ENCODE results near the gene DHPS. TPM values are rescaled to one million over a fixed set of nuclear protein-coding genes. Genes with fewer than 3 reads are reported as not detected.

Gene DHPS
- total and polyA plus RNA-seq, 10 donors = 55.1 to 158 (median 93.8) TPM

DNA sequence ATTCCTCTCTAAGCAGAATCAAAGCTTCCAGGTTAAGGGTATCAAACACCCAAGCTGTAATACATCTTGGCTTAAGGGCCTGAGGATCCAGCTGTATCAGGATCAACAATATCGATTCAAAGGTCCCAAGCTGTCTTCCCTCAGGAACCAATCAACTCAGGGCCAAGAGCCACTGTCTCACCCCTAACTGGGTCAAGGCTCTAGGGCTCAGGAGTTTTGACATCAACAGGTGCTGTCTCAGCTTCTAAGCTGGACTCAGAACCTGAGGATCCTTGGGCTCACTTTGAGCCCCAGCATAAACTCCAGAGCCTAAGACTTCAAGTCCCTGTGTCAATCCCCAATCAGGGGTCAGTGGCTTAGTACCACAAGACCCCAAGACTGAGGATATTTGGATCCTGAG, 13.8 kb upstream of the DHPS start:
- no peak for DNase-seq
- 83 to 96% (median 89%) methylated on average over 1 of the region's 1 CpG for WGBS, 5 donors
- TF ChIP-seq, protein P1, sequence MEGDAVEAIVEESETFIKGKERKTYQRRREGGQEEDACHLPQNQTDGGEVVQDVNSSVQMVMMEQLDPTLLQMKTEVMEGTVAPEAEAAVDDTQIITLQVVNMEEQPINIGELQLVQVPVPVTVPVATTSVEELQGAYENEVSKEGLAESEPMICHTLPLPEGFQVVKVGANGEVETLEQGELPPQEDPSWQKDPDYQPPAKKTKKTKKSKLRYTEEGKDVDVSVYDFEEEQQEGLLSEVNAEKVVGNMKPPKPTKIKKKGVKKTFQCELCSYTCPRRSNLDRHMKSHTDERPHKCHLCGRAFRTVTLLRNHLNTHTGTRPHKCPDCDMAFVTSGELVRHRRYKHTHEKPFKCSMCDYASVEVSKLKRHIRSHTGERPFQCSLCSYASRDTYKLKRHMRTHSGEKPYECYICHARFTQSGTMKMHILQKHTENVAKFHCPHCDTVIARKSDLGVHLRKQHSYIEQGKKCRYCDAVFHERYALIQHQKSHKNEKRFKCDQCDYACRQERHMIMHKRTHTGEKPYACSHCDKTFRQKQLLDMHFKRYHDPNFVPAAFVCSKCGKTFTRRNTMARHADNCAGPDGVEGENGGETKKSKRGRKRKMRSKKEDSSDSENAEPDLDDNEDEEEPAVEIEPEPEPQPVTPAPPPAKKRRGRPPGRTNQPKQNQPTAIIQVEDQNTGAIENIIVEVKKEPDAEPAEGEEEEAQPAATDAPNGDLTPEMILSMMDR (IDR thresholded peaks at IDR 0.05 in 8 of 11, conservative IDR thresholded peaks at IDR 0.05 in 3 of 11) = no peak
- no peak for TF ChIP-seq POLR2A (IDR thresholded peaks at IDR 0.05)
- no peak for TF ChIP-seq POLR2AphosphoS5 (IDR thresholded peaks at IDR 0.05)
- H3K36me3 ChIP-seq = peaks cover 0 to 21% (median 4%) of the 10 kb centered on the region in 6 donors
- no peaks in the 10 kb centered on the region for H3K27me3 ChIP-seq (replicated peaks in 1 of 7)
- no peaks in the 10 kb centered on the region for H3K9me3 ChIP-seq
- intact Hi-C loops (cut with DNase I; ENCODE audit: low total_unique reads) = no loop called here
- peak overlapping the region; percentile 87 to 100 (median 97) for H3K4me3 ChIP-seq
- H3K27ac ChIP-seq = no peak overlapping the region
- peaks cover 8 to 38% (median 22%) of the 10 kb centered on the region in 6 donors for H3K4me1 ChIP-seq

- Histone ChIP-seq H3K27me3 (replicated peaks in 1 of 7) (no peaks in the 10 kb centered on the region), H3K27ac (no peak overlapping the region), H3K4me3 (peak overlapping the region in 1 of 8 donors; percentile 100), H3K9me3 (no peaks in the 10 kb centered on the region), H3K4me1 (peaks cover 8 to 38% (median 22%) of the 10 kb centered on the region in 6 donors), H3K36me3 (peaks cover 0 to 16% (median under 1%) of the 10 kb centered on the region in 6 donors)
- DNase-seq = no peak
- intact Hi-C loops (cut with DNase I; ENCODE audit: low total_unique reads) = no loop called here
- TF ChIP-seq POLR2A (IDR thresholded peaks at IDR 0.05) (no peak), POLR2AphosphoS5 (IDR thresholded peaks at IDR 0.05) (no peak)
- TF ChIP-seq, protein P1 (IDR thresholded peaks at IDR 0.05 in 8 of 11, conservative IDR thresholded peaks at IDR 0.05 in 3 of 11) = no peak
- WGBS, 5 donors = 60 to 86% (median 72%) methylated on average over 1 to 2 of the region's 2 CpGs
Observed at GRCh38 chr19:12695096-12695495, 13.4 kb upstream of the DHPS start.

GRCh38 chr19:12694641-12695040, 13.0 kb upstream of the DHPS start:
- Histone ChIP-seq H3K27me3 (replicated peaks in 1 of 7) (no peaks in the 10 kb centered on the region), H3K4me1 (peaks cover 8 to 38% (median 22%) of the 10 kb centered on the region in 6 donors), H3K4me3 (no peak overlapping the region), H3K27ac (no peak overlapping the region), H3K36me3 (peaks cover 0 to 12% (median 0%) of the 10 kb centered on the region in 6 donors), H3K9me3 (no peaks in the 10 kb centered on the region)
- no peak for DNase-seq
- intact Hi-C loops (cut with DNase I; ENCODE audit: low total_unique reads) = no loop called here
- WGBS, 5 donors = 89 to 95% (median 92%) methylated on average over 14 to 16 of the region's 16 CpGs
- no peak for TF ChIP-seq POLR2A (IDR thresholded peaks at IDR 0.05)

DNA sequence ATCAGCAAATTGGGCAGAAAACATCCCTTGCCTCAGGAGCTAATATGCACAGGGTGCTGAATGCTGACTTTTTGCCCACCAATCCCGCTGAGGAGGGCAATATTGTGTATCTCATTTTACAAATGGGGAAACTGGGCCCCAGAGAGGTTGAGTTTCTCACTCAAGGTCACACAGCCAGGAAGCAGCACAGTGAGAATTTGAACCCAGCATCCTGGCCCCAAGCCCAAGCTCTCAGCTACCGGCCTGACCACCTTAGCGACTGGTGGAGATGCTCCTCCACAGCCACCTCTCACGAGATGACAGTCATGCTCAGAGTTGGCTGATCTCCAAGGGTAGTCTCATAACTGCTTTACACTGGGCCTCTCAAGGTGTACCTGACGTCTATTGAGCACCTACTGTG, 11.3 kb upstream of the DHPS start:
- H3K27ac ChIP-seq = no peak overlapping the region
- DNase-seq = no peak
- H3K27me3 ChIP-seq (replicated peaks in 1 of 7) = no peaks in the 10 kb centered on the region
- H3K9me3 ChIP-seq = no peaks in the 10 kb centered on the region
- intact Hi-C loops (cut with DNase I; ENCODE audit: low total_unique reads) = no loop called here
- peaks cover 0 to 6% (median 0%) of the 10 kb centered on the region in 6 donors for H3K36me3 ChIP-seq
- no peak for TF ChIP-seq POLR2A (IDR thresholded peaks at IDR 0.05)
- no peak for TF ChIP-seq POLR2AphosphoS5 (IDR thresholded peaks at IDR 0.05)
- TF ChIP-seq, protein P1 (IDR thresholded peaks at IDR 0.05 in 8 of 11, conservative IDR thresholded peaks at IDR 0.05 in 3 of 11) = no peak
- 88 to 92% (median 89%) methylated on average over 4 to 5 of the region's 5 CpGs for WGBS, 5 donors
- no peak overlapping the region for H3K4me3 ChIP-seq
- H3K4me1 ChIP-seq = peaks cover 8 to 31% (median 22%) of the 10 kb centered on the region in 6 donors
